Measurements from ENCODE around the gene TMEFF1.
"Not testable (repeated sequence)": the region's sequence is repeated elsewhere in the genome, so short reads cannot be mapped to it uniquely, and the experiment has no call there.

The TMEFF1 gene

GRCh38 chr9:100430286-100430940 is 42.5 kb upstream of the TMEFF1 start:
- no peak overlapping the region; the same call in 1 of the 2 replicates for H3K4me3 ChIP-seq (ENCODE audit: low read length)
- TF ChIP-seq CTCF (conservative IDR thresholded peaks at IDR 0.05; ENCODE audit: low read length): no peak
- DNase-seq (ENCODE audit: low read depth): peak; percentile 55

GRCh38 chr9:100431886-100432285 is 41.1 kb upstream of the TMEFF1 start:
- no peak for DNase-seq (ENCODE audit: low read depth)
- no peak for TF ChIP-seq CTCF (conservative IDR thresholded peaks at IDR 0.05; ENCODE audit: low read length)

GRCh38 chr9:100432736-100433135 is 40.2 kb upstream of the TMEFF1 start:
- H3K4me3 ChIP-seq (ENCODE audit: low read length): no peak overlapping the region
- no peak for TF ChIP-seq CTCF (conservative IDR thresholded peaks at IDR 0.05; ENCODE audit: low read length)
- no peak for DNase-seq (ENCODE audit: low read depth)

More at GRCh38 chr9:100431886-100432285, 41.1 kb upstream of the TMEFF1 start:
- no peak overlapping the region for H3K4me3 ChIP-seq (ENCODE audit: low read length)

- no peak overlapping the region for H3K4me3 ChIP-seq (ENCODE audit: low read length)
- TF ChIP-seq CTCF (conservative IDR thresholded peaks at IDR 0.05; ENCODE audit: low read length): no peak
- no peak for DNase-seq (ENCODE audit: low read depth)
Observed at GRCh38 chr9:100436571-100436970, 36.4 kb upstream of the TMEFF1 start.

GRCh38 chr9:100437860-100438805 is 34.8 kb upstream of the TMEFF1 start:
- H3K4me3 ChIP-seq (ENCODE audit: low read length): no peak overlapping the region
- peak; percentile 98 for TF ChIP-seq CTCF (conservative IDR thresholded peaks at IDR 0.05; ENCODE audit: low read length)
- DNase-seq (ENCODE audit: low read depth): peak; percentile 76

- peak; percentile 70 for DNase-seq (ENCODE audit: low read depth)
- H3K4me3 ChIP-seq (ENCODE audit: low read length): no peak overlapping the region
- TF ChIP-seq CTCF (conservative IDR thresholded peaks at IDR 0.05; ENCODE audit: low read length): no peak
Observed at GRCh38 chr9:100440071-100440470, 32.9 kb upstream of the TMEFF1 start.

- H3K4me3 ChIP-seq (ENCODE audit: low read length): not testable (repeated sequence)
Observed at GRCh38 chr9:100440487-100440886, 32.5 kb upstream of the TMEFF1 start.

More at GRCh38 chr9:100440487-100440886, 32.5 kb upstream of the TMEFF1 start:
- DNase-seq (ENCODE audit: low read depth): not testable (repeated sequence)

Measured in AG10803 (cell line).